ENCODE results near the gene LRFN5. TPM values are rescaled to one million over a fixed set of nuclear protein-coding genes. Genes with fewer than 3 reads are reported as not detected.

LRFN5 gene
- total and polyA plus RNA-seq, 2 of the 8 experiments (the other 6 are each of a cell fraction or from before 2014, with no cell fraction given), result 0.85 to 4.7 TPM

- no peak overlapping the region for H2BK5ac ChIP-seq (ENCODE audit: low read depth, low read length)
- no peak overlapping the region for H3K4me3 ChIP-seq (ENCODE audit: extremely low read depth in 1 of 4, insufficient read depth in 2 of 4, low read depth in 3 of 4, low read length in 4 of 4)
- no peaks in the 10 kb centered on the region for H4K20me1 ChIP-seq (replicated peaks in 1 of 2; ENCODE audit: control insufficient read depth in 1 of 2, insufficient read depth in 2 of 2, low read length in 2 of 2)
- H2BK120ac ChIP-seq (replicated peaks; ENCODE audit: low read depth, low read length), result no peak overlapping the region
- ChIA-PET POLR2A (ENCODE audit: partially characterized antibody) (interaction anchor here (0.7 kb wide), 1 partner anchor 34 kb away, joined by 3 read pairs; no protein-coding TSS in a partner anchor), CTCF (ENCODE audit: partially characterized antibody) (no interaction called here)
- H3K27me3 ChIP-seq (replicated peaks in 1 of 4; ENCODE audit: control insufficient read depth in 3 of 4, extremely low read depth in 1 of 4, insufficient read depth in 3 of 4, low read length in 3 of 4), result no peaks in the 10 kb centered on the region
- no peak overlapping the region for H3K23ac ChIP-seq (ENCODE audit: insufficient read length)
- no peak overlapping the region for H3K4ac ChIP-seq (replicated peaks; ENCODE audit: insufficient read length, low read depth, low read length)
- no peaks in the 10 kb centered on the region for H3K23me2 ChIP-seq (ENCODE audit: low read depth, low read length)
- H3K56ac ChIP-seq (replicated peaks; ENCODE audit: insufficient read length, low read depth, low read length), result no peak overlapping the region
- H3K79me1 ChIP-seq (ENCODE audit: low read depth, low read length), result no peaks in the 10 kb centered on the region
- no peak overlapping the region for H3K27ac ChIP-seq (ENCODE audit: low read depth, low read length)
- peaks cover 0 to 6% (median 0%) of the 10 kb centered on the region in 4 experiments; a peak in 2 of 7 replicates for H3K4me1 ChIP-seq (replicated peaks in 1 of 4; ENCODE audit: control insufficient read depth in 3 of 4, insufficient read depth in 4 of 4, low read length in 3 of 4)
- H3K18ac ChIP-seq (ENCODE audit: extremely low read depth, low read length), result no peak overlapping the region
- H2BK15ac ChIP-seq (ENCODE audit: low read length), result no peak overlapping the region
- no peak for TF ChIP-seq BCL11A (IDR thresholded peaks at IDR 0.05; ENCODE audit: low read depth in 2 of 2, low read length in 2 of 2)
- TF ChIP-seq SP1 (IDR thresholded peaks at IDR 0.05; ENCODE audit: low read depth, low read length), result 0 out of 2 replicates have a peak, but pooled peaks have one; percentile 20
- H2AFZ ChIP-seq (ENCODE audit: low read length), result no peak overlapping the region
- no peak overlapping the region for H4K91ac ChIP-seq (replicated peaks; ENCODE audit: insufficient read length, low read length)
- no peaks in the 10 kb centered on the region for H3K36me3 ChIP-seq (ENCODE audit: control insufficient read depth in 2 of 4, insufficient read depth in 4 of 4, low read length in 3 of 4)
- H3K4me2 ChIP-seq (ENCODE audit: insufficient read depth in 1 of 2, low read depth in 2 of 2, low read length in 2 of 2), result peak overlapping the region in 1 of 2 experiments; percentile 29; a peak in 2 of 4 replicates
- no peak overlapping the region for H2BK20ac ChIP-seq (ENCODE audit: low read length)
- H3K79me2 ChIP-seq (ENCODE audit: control insufficient read depth in 1 of 2, insufficient read depth in 2 of 2, low read length in 2 of 2), result no peaks in the 10 kb centered on the region
- H2AK5ac ChIP-seq (ENCODE audit: low read depth, low read length), result no peak overlapping the region
- no peak overlapping the region for H4K5ac ChIP-seq (ENCODE audit: insufficient read length, low read depth, low read length)
- H3K14ac ChIP-seq (ENCODE audit: insufficient read length), result no peak overlapping the region
- H3K9ac ChIP-seq (replicated peaks in 1 of 4; ENCODE audit: extremely low read depth in 1 of 4, low read depth in 3 of 4, low read length in 3 of 4), result no peak overlapping the region
- no peaks in the 10 kb centered on the region for H3K9me3 ChIP-seq (ENCODE audit: insufficient read depth in 2 of 2, low read depth in 1 of 2, low read length in 1 of 2)
- FAIRE-seq (peak; percentile 74), DNase-seq (ENCODE audit: low read depth in 1 of 2, low spot score in 2 of 2) (peak in 1 of 2 experiments; percentile 5)
- H4K8ac ChIP-seq (ENCODE audit: extremely low read depth, insufficient read depth, low read length), result no peak overlapping the region
- H2BK12ac ChIP-seq (ENCODE audit: low read depth, low read length), result no peak overlapping the region
- WGBS, 2 experiments (ENCODE audit: extremely low coverage in 1 of 2, insufficient coverage in 1 of 2, insufficient read length in 1 of 2, insufficient replicate concordance in 2 of 2, low coverage in 1 of 2, low lambda C conversion rate in 2 of 2, missing lambda C conversion rate in 1 of 2), result 33% methylated on average over 1 of the region's 1 CpG; no CpG with 5 or more reads in 1 of the 2 experiments
These were observed 35.7 kb downstream of the LRFN5 start for GRCh38 chr14:41642367-41642766.

Data from H1 (cell line).